Tibial nerve (tissue), 4 donors: Measurements from ENCODE around the gene CPAMD8. TPM values are rescaled to one million over a fixed set of nuclear protein-coding genes. Genes with fewer than 3 reads are reported as not detected.

ENCODE experiments used
- DNase-seq, 2 donors: peaks; one replicate each; pipeline ENCODE4 v3.0.0-alpha.2; 2019; ENCODE audit warnings: low spot score in 2 of 2
- H3K27ac ChIP-seq, 4 donors: fragments of 200-600 bp; sonication (generic) in 3 of 4; one replicate each; pipeline ENCODE4 v1.5.1; 2017 to 2019; ENCODE audit warnings: mild to moderate bottlenecking in 1 of 4
- H3K27me3 ChIP-seq, 2 donors: fragments of 200-600 bp; sonication (generic) in 1 of 2; one replicate each; pipeline versions ENCODE4 v1.5.1 to v1.6.0; 2017 to 2019
- H3K36me3 ChIP-seq, 3 donors: fragments of 200-600 bp; sonication (generic); one replicate each; pipeline ENCODE4 v1.5.1; 2018 to 2019
- H3K4me1 ChIP-seq, 4 donors: fragments of 200-600 bp; sonication (generic) in 3 of 4; one replicate each; pipeline ENCODE4 v1.5.1; 2017 to 2019
- H3K4me3 ChIP-seq, 4 donors: fragments of 200-600 bp; sonication (generic) in 3 of 4; one replicate each; pipeline ENCODE4 v1.5.1; 2017 to 2019; ENCODE audit warnings: mild to moderate bottlenecking in 1 of 4, moderate library complexity in 1 of 4
- H3K9me3 ChIP-seq, 4 donors: fragments of 200-600 bp; sonication (generic) in 3 of 4; one replicate each; pipeline ENCODE4 v1.5.1; 2017 to 2019
- EP300 ChIP-seq, 2 donors: sonication (generic); formaldehyde crosslinking; IDR thresholded peaks; one replicate each; pipeline ENCODE4 v1.6.1; 2017; ENCODE audit warnings: antibody characterized with exemption in 2 of 2, mild to moderate bottlenecking in 1 of 2
- POLR2A ChIP-seq, 2 donors: fragments of 450-650 bp; IDR thresholded peaks; one replicate each; pipeline ENCODE4 v1.6.1; 2017; ENCODE audit warnings: antibody characterized with exemption in 2 of 2, mild to moderate bottlenecking in 2 of 2, moderate library complexity in 2 of 2
- WGBS, 2 donors: methylation state at CpG; one replicate each; pipeline ENCODE4 v1.1.5; 2018; 5-methylcytosine and 5-hydroxymethylcytosine counted together
- total RNA-seq, 4 donors: library from RNA; depleted of rRNA; stranded (reverse); fragments of >200 nt; gene quantifications; one replicate each; pipeline ENCODE4 v1.1.0, GENCODE V29; 2016
- TF ChIP-seq, protein P1 (sequence below), 5 experiments: fragments of 200-600 bp in 3 of 5; fragments of 450-650 bp in 2 of 5; sonication (generic) in 3 of 5; IDR thresholded peaks; one replicate each; pipeline ENCODE4 v1.5.1; 2016 to 2019; ENCODE audit warnings: antibody characterized with exemption in 5 of 5, mild to moderate bottlenecking in 3 of 5, moderate library complexity in 2 of 5

CPAMD8 gene
- total RNA-seq, 4 donors from 2014 or later = 9.8 to 26.3 (median 14.4) TPM

DNA sequence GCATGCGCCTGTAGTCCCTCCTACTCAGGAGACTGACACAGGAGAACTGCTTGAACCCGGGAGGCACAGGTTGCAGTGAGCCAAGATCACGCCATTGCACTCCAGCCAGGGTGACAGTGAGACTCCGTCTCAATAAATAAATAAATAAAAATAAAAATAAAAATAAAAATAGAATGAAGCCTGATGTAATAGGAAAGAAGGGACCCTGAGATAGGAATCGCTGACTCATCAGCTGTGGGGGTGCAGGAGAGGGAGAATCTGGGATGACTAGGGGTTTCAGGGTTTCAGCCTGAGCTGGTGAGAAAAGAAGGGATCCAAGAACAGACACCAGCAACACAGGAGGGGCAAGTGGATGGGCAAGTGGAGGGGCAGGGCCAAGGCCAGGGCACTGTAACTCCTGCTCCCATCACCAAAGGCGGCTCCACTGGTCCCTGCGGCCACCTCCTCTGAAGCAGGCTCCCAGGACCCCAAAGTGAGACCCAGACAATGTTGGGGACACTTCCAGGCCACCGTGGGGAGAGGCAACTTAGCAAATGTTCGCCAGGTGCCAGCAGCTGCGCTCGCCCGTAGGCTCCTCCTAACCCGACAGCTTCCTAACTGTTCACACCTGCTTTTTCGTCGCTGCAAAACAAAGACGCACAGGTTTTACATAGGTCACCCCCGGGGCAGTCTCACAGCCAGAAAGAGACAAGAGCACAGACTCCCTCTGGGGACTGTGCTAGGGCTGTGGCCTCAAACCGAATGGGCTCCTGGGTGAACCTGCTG, 47.4 kb upstream of the CPAMD8 start:
- peaks cover 0 to 45% (median 22%) of the 10 kb centered on the region in 4 donors for H3K4me1 ChIP-seq
- TF ChIP-seq, protein P1, sequence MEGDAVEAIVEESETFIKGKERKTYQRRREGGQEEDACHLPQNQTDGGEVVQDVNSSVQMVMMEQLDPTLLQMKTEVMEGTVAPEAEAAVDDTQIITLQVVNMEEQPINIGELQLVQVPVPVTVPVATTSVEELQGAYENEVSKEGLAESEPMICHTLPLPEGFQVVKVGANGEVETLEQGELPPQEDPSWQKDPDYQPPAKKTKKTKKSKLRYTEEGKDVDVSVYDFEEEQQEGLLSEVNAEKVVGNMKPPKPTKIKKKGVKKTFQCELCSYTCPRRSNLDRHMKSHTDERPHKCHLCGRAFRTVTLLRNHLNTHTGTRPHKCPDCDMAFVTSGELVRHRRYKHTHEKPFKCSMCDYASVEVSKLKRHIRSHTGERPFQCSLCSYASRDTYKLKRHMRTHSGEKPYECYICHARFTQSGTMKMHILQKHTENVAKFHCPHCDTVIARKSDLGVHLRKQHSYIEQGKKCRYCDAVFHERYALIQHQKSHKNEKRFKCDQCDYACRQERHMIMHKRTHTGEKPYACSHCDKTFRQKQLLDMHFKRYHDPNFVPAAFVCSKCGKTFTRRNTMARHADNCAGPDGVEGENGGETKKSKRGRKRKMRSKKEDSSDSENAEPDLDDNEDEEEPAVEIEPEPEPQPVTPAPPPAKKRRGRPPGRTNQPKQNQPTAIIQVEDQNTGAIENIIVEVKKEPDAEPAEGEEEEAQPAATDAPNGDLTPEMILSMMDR (IDR thresholded peaks at IDR 0.05) = no peak
- no peak for TF ChIP-seq POLR2A (IDR thresholded peaks at IDR 0.05)
- TF ChIP-seq EP300 (IDR thresholded peaks at IDR 0.05) = no peak

GRCh38 chr19:17070912-17071311, 44.3 kb upstream of the CPAMD8 start:
- H3K27me3 ChIP-seq = no peaks in the 10 kb centered on the region
- no peaks in the 10 kb centered on the region for H3K9me3 ChIP-seq
- no peak for DNase-seq
- H3K4me3 ChIP-seq = no peak overlapping the region
- no peak overlapping the region for H3K27ac ChIP-seq
- H3K36me3 ChIP-seq = peaks cover 0 to 37% (median 0%) of the 10 kb centered on the region in 3 donors
- peaks cover 0 to 25% (median 10%) of the 10 kb centered on the region in 4 donors for H3K4me1 ChIP-seq
- 84 to 90% methylated on average over 7 of the region's 7 CpGs for WGBS, 2 donors
- no peak for TF ChIP-seq EP300 (IDR thresholded peaks at IDR 0.05)
- no peak for TF ChIP-seq POLR2A (IDR thresholded peaks at IDR 0.05)
- TF ChIP-seq, protein P1 (IDR thresholded peaks at IDR 0.05) = no peak

More for the DNA sequence above, 47.4 kb upstream of the CPAMD8 start:
- WGBS, 2 donors = 55 to 56% methylated on average over 18 of the region's 18 CpGs
- Histone ChIP-seq H3K36me3 (peaks cover 0 to 31% (median 0%) of the 10 kb centered on the region in 3 donors), H3K4me3 (peak overlapping the region; percentile 55 to 98 (median 84)), H3K27me3 (no peaks in the 10 kb centered on the region), H3K27ac (peak overlapping the region in 2 of 4 donors; percentile 77 to 89), H3K9me3 (no peaks in the 10 kb centered on the region)
- no peak for DNase-seq

- 87 to 93% methylated on average over 12 of the region's 12 CpGs for WGBS, 2 donors
- no peaks in the 10 kb centered on the region for H3K9me3 ChIP-seq
- peaks cover 0 to 25% (median 10%) of the 10 kb centered on the region in 4 donors for H3K4me1 ChIP-seq
- no peak overlapping the region for H3K27ac ChIP-seq
- TF ChIP-seq, protein P1 (IDR thresholded peaks at IDR 0.05) = no peak
- TF ChIP-seq POLR2A (IDR thresholded peaks at IDR 0.05) (no peak), EP300 (IDR thresholded peaks at IDR 0.05) (no peak)
- H3K4me3 ChIP-seq = no peak overlapping the region
- peaks cover 0 to 37% (median 0%) of the 10 kb centered on the region in 3 donors for H3K36me3 ChIP-seq
- no peaks in the 10 kb centered on the region for H3K27me3 ChIP-seq
- DNase-seq = no peak
These were observed 43.8 kb upstream of the CPAMD8 start for GRCh38 chr19:17070421-17070820.

- Histone ChIP-seq H3K36me3 (peaks cover 0 to 39% (median 0%) of the 10 kb centered on the region in 3 donors), H3K27me3 (no peaks in the 10 kb centered on the region), H3K4me1 (peaks cover 0 to 18% (median 4%) of the 10 kb centered on the region in 4 donors), H3K9me3 (peaks cover 0 to 3% (median 0%) of the 10 kb centered on the region in 4 donors), H3K4me3 (no peak overlapping the region), H3K27ac (no peak overlapping the region)
- WGBS, 2 donors = 80% methylated on average over 9 of the region's 9 CpGs
- TF ChIP-seq, protein P1 (IDR thresholded peaks at IDR 0.05) = no peak
- no peak for TF ChIP-seq POLR2A (IDR thresholded peaks at IDR 0.05)
- no peak for TF ChIP-seq EP300 (IDR thresholded peaks at IDR 0.05)
- DNase-seq = no peak
These were observed 42.6 kb upstream of the CPAMD8 start for GRCh38 chr19:17069193-17069592.

DNA sequence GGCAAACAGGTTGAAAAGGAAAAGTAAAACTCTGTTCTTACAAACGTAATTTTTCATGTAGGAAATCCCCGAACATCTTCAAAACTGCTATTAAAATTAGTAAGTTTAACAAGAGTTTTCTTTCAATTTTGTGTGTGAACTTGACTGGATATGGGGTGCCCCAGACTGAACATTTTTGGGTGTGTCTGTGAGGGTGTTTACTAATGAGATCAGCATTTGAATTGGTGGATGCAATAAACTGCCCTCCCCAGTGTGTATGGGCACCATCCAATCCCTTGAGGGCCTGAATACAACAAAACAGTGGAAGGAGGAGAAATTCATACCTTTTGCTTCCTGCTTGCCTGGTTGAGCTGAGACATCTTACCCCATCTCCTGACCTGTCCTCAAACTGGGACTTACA, 36.8 kb upstream of the CPAMD8 start:
- Histone ChIP-seq H3K27ac (no peak overlapping the region), H3K4me3 (no peak overlapping the region), H3K27me3 (no peaks in the 10 kb centered on the region), H3K4me1 (peaks cover 0 to 7% (median 0%) of the 10 kb centered on the region in 4 donors), H3K36me3 (peaks cover 0 to 39% (median 8%) of the 10 kb centered on the region in 3 donors), H3K9me3 (peaks cover 0 to 21% (median 2%) of the 10 kb centered on the region in 4 donors)
- TF ChIP-seq EP300 (IDR thresholded peaks at IDR 0.05) (no peak), POLR2A (IDR thresholded peaks at IDR 0.05) (no peak)
- TF ChIP-seq, protein P1 (IDR thresholded peaks at IDR 0.05) = no peak
- no peak for DNase-seq
- 86 to 87% methylated on average over 2 of the region's 2 CpGs for WGBS, 2 donors
